Measurements from ENCODE around the gene KRTAP10-3.

DNA sequence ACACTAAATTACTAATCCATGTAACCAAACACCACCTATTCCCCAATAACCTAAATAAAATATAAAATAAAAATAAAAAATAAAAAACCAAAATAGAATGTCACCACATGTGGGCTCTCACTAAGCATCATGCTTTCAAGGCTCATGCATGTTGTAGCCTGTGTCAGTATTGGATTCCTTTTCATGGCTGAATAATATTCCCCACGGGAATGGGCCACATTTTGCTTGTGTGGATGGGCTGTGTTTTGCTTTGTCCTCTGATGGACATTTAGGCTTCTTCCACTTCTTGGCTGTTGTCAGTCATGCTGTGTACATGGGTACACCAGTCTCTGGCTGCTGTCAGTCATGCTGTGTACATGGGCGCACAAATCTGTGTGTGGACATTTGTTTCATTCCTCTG lies 30.5 kb upstream of the KRTAP10-3 start:
- no peak for TF ChIP-seq CTCF (IDR thresholded peaks at IDR 0.05)
- no peak for TF ChIP-seq POLR2AphosphoS5 (IDR thresholded peaks at IDR 0.05)
- no peak for TF ChIP-seq POLR2A (IDR thresholded peaks at IDR 0.05)
